Uterus (tissue), 4 donors: ENCODE measurements around the gene SCD5. TPM values are rescaled to one million over a fixed set of nuclear protein-coding genes. Genes with fewer than 3 reads are reported as not detected.
"Not testable (repeated sequence)": the region's sequence is repeated elsewhere in the genome, so short reads cannot be mapped to it uniquely, and the experiment has no call there.

Source experiments
- DNase-seq, 2 donors: peaks; one replicate each; pipeline ENCODE4 v3.0.0-alpha.2; 2019 to 2020
- H3K27ac ChIP-seq, 2 donors: fragments of 200-600 bp; sonication (generic); 1 replicate in 1 of 2; 2 replicates in 1 of 2; pipeline ENCODE4 v1.5.1; 2016 to 2018
- H3K27me3 ChIP-seq, 2 donors: fragments of 200-600 bp; sonication (generic); one replicate each; pipeline ENCODE4 v1.5.1; 2018 to 2019; ENCODE audit warnings: control low read depth in 1 of 2
- H3K36me3 ChIP-seq, 2 donors: fragments of 200-600 bp; sonication (generic); one replicate each; pipeline ENCODE4 v1.5.1; 2019; ENCODE audit warnings: control low read depth in 1 of 2
- H3K4me1 ChIP-seq, 2 donors: fragments of 200-600 bp; sonication (generic); one replicate each; pipeline ENCODE4 v1.5.1; 2018 to 2019; ENCODE audit warnings: control low read depth in 1 of 2
- H3K4me3 ChIP-seq, 2 donors: fragments of 200-600 bp; sonication (generic); 1 replicate in 1 of 2; 2 replicates in 1 of 2; pipeline ENCODE4 v1.5.1; 2018 to 2019; ENCODE audit warnings: mild to moderate bottlenecking in 1 of 2
- H3K9me3 ChIP-seq, 2 donors: fragments of 200-600 bp; sonication (generic); one replicate each; pipeline ENCODE4 v1.5.1; 2019; ENCODE audit warnings: control low read depth in 1 of 2
- POLR2A ChIP-seq, 2 donors: fragments of 450-650 bp; IDR thresholded peaks; one replicate each; pipeline ENCODE4 v1.6.1; 2016; ENCODE audit warnings: antibody characterized with exemption in 2 of 2, mild to moderate bottlenecking in 1 of 2, moderate library complexity in 1 of 2
- intact Hi-C: fragments of 100-400 bp; cut with DNase I; formaldehyde crosslinking; loops from one replicate; pipeline ENCODE4 v1.15.1; 2023; ENCODE audit warnings: low total_unique reads
- total RNA-seq, 4 donors: library from RNA; depleted of rRNA in 3 of 4; stranded (reverse); fragments of >200 nt in 3 of 4; gene quantifications; one replicate each; pipeline versions ENCODE4 v1.1.0 to v1.2.4, GENCODE V29; 2014 to 2023
- TF ChIP-seq, protein P1 (sequence below), 4 experiments: fragments of 200-600 bp in 2 of 4; fragments of 450-650 bp in 2 of 4; sonication (generic) in 2 of 4; IDR thresholded peaks; one replicate each; pipeline ENCODE4 v1.5.1; 2016 to 2019; ENCODE audit warnings: antibody characterized with exemption in 4 of 4, mild to moderate bottlenecking in 2 of 4, moderate library complexity in 1 of 4
- donor health status: DM: yes; HTN: yes; CAD: no.

SCD5 gene
- total RNA-seq, result 10 to 100 TPM in 2 of 4 donors, 1 to 10 TPM in 2; 4.1 to 30.3 (median 7.8) TPM

DNA sequence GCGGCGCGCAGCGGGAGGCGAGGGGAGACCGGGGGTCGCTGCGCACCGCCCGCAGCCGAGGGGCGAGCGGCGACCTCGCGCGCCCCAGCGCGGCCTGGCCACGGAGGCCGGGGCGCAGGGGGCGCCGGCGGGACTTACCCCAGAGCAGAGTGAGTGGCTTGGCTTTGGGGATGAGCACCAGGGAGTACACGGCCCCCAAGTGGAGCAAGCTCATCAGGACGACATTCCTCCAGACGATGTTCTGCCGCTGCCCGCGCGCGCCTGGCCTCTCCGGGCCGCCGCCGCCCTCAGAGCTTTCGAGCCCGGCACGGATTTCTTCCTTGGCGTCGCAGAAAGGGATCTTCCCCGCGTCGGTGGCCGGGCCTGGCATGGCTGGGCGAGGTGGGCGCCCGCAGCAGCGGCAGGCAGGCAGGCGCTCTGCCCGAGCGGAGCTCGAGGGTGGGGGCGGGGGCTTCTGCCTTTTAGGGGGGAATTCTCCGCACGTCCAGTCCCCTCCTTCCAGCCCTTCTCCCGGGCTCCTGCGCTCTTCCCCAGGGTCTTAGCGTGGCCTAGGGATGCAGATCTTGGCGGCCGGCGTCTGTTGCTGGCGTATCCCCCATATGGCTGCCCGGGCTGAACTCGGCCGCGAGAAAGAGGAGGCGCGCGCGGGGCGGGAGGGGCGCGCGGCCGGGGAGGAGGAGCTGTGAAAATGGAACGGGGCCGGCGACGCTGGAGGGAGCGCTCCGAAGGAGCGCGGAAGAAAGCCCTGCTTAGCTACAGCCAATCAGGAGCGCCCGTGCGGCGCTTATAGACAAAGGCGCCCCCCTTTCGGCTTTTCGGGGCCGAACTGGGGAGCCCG lies at the start of gene SCD5:
Gene SCD5 (minus strand): TSS at position 629 of the 838 bp plus-strand sequence. CDS start 259 bp downstream, at position 370.
- Histone ChIP-seq H3K27me3 (no peaks in the 10 kb centered on the region), H3K36me3 (no peaks in the 10 kb centered on the region), H3K4me1 (no peaks in the 10 kb centered on the region), H3K27ac (peak within 1 kb of the TSS in 1 of 2 donors; percentile 46), H3K4me3 (peak within 1 kb of the TSS; percentile 72 to 73), H3K9me3 (no peaks in the 10 kb centered on the region)
- TF ChIP-seq, protein P1, sequence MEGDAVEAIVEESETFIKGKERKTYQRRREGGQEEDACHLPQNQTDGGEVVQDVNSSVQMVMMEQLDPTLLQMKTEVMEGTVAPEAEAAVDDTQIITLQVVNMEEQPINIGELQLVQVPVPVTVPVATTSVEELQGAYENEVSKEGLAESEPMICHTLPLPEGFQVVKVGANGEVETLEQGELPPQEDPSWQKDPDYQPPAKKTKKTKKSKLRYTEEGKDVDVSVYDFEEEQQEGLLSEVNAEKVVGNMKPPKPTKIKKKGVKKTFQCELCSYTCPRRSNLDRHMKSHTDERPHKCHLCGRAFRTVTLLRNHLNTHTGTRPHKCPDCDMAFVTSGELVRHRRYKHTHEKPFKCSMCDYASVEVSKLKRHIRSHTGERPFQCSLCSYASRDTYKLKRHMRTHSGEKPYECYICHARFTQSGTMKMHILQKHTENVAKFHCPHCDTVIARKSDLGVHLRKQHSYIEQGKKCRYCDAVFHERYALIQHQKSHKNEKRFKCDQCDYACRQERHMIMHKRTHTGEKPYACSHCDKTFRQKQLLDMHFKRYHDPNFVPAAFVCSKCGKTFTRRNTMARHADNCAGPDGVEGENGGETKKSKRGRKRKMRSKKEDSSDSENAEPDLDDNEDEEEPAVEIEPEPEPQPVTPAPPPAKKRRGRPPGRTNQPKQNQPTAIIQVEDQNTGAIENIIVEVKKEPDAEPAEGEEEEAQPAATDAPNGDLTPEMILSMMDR (IDR thresholded peaks at IDR 0.05), result peak in 1 of 4 experiments; percentile 6
- TF ChIP-seq POLR2A (IDR thresholded peaks at IDR 0.05), result no peak
- intact Hi-C loops, result no loop called here
- peak; percentile 63 to 67 for DNase-seq

DNA sequence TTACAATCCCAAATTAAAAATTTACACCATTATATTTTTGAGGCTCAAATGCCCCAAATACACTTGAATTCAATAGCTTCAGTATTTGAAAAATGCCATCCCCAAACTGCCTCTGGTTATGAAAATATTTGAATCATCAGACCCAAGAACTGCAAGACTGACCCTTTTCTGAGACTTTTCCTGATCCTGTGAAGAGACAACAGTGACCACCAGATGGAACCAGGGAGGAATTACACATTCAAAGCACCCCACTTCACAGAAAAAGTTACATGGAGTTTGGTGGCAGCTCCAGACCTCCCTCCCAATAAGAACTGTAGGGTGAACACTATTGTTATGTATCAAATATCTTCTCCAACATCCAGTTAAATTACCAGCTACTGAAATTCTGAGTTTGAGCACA lies 44.0 kb upstream of the SCD5 start:
- intact Hi-C loops, result no loop called here
- TF ChIP-seq POLR2A (IDR thresholded peaks at IDR 0.05), result no peak
- TF ChIP-seq, protein P1 (IDR thresholded peaks at IDR 0.05), result no peak

DNA sequence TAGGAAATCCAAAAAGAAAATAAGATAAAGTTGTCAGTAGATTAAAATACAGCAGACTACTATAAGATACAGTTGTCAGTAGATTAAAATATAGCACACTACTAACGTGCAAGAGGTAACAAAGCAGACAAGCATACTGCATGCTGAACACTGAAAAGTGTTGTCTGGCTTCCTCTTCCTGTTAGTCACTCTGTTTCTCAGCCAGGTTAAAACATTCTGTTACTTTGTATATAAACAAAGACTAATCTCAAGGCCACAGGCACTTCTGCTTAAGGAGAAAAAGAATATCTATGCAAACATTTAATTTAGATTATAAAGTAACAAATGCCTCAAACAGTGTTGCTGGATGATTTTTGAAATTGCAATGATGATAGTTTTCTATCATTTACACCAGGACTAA lies 41.0 kb upstream of the SCD5 start:
- Histone ChIP-seq H3K27ac (no peak overlapping the region), H3K36me3 (no peaks in the 10 kb centered on the region), H3K4me1 (no peaks in the 10 kb centered on the region), H3K4me3 (no peak overlapping the region), H3K9me3 (no peaks in the 10 kb centered on the region), H3K27me3 (no peaks in the 10 kb centered on the region)
- no peak for TF ChIP-seq POLR2A (IDR thresholded peaks at IDR 0.05)
- TF ChIP-seq, protein P1 (IDR thresholded peaks at IDR 0.05), result no peak
- no peak for DNase-seq
- intact Hi-C loops, result no loop called here

More for the DNA sequence above, 44.0 kb upstream of the SCD5 start:
- no peak for DNase-seq
- Histone ChIP-seq H3K27me3 (no peaks in the 10 kb centered on the region), H3K9me3 (no peaks in the 10 kb centered on the region), H3K27ac (no peak overlapping the region), H3K4me1 (no peaks in the 10 kb centered on the region), H3K36me3 (no peaks in the 10 kb centered on the region), H3K4me3 (no peak overlapping the region)

DNA sequence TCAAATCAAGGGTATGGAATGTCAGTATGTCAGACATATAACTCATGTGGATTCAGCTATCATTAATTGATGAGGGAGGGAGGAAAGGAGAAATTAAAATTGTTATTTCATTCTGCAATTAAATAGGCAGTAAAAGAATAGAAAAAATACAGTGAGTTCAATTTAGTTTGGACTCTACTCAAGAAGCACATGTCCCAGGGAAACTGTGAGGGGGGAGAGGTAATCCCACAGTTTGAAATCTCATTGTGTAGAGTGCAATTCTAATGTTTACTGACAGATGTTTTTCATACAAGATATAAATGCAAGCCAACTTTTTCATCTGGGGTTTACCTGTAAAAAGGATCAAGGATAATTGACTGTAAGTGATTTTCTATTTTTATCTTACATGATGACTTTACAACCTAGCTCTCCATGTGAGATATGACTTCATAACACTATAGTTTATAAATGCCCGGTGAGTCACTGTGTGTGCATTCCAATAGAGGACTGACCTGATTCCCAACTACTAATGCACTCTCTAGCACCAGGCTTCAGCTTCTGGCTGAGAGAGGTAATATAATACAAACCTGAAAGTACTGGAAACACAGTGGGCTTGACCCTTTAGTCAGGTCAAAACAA lies 35.2 kb upstream of the SCD5 start:
- TF ChIP-seq, protein P1 (IDR thresholded peaks at IDR 0.05), result no peak
- no peak for TF ChIP-seq POLR2A (IDR thresholded peaks at IDR 0.05)
- Histone ChIP-seq H3K9me3 (no peaks in the 10 kb centered on the region), H3K36me3 (no peaks in the 10 kb centered on the region), H3K27ac (no peak overlapping the region), H3K4me3 (no peak overlapping the region), H3K27me3 (no peaks in the 10 kb centered on the region), H3K4me1 (no peaks in the 10 kb centered on the region)
- intact Hi-C loops, result no loop called here
- no peak for DNase-seq

DNA sequence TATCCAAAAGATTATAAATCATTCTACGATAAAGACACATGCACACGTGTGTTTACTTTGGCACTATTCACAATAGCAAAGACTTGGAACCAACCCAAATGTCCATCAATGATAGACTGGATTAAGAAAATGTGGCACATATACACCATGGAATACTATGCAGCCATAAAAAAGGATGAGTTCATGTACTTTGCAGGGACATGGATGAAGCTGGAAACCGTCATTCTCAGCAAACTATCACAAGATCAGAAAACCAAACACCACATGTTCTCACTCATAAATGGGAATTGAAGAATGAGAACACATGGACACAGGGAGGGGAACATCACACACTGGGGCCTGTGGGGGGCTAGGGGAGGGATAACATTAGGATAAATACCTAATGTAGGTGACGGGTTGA lies 34.5 kb upstream of the SCD5 start:
- DNase-seq, result not testable (repeated sequence)

More for the DNA sequence above, 34.5 kb upstream of the SCD5 start:
- H3K27me3 ChIP-seq, H3K36me3 ChIP-seq, H3K4me3 ChIP-seq, intact Hi-C loops, H3K9me3 ChIP-seq, H3K27ac ChIP-seq, H3K4me1 ChIP-seq: not testable (repeated sequence)
